Neural progenitor cell (in vitro differentiated cells): ENCODE data around the gene SLC5A11. TPM values are rescaled to one million over a fixed set of nuclear protein-coding genes. Genes with fewer than 3 reads are reported as not detected.

Experiments used
- DNase-seq: peaks from one replicate; pipeline ENCODE4 v3.0.0-alpha.2; 2016; ENCODE audit warnings: low spot score
- H2AFZ ChIP-seq: fragments of 200-600 bp; sonication (generic); replicated peaks from 2 replicates; pipeline ENCODE4 v1.6.1; 2016; ENCODE audit warnings: antibody characterized with exemption
- H3F3A ChIP-seq: fragments of 200-600 bp; sonication (generic); 2 replicates; pipeline ENCODE4 v1.6.1; 2016; ENCODE audit warnings: antibody characterized with exemption, low read depth
- H3K27ac ChIP-seq: fragments of 200-600 bp; sonication (generic); 2 replicates; pipeline ENCODE4 v1.5.1; 2016; ENCODE audit warnings: mild to moderate bottlenecking
- H3K27me3 ChIP-seq: fragments of 200-600 bp; sonication (generic); 2 replicates; pipeline ENCODE4 v1.6.1; 2016; ENCODE audit warnings: mild to moderate bottlenecking, moderate library complexity
- H3K36me3 ChIP-seq: fragments of 200-600 bp; sonication (generic); 2 replicates; pipeline ENCODE4 v1.5.1; 2016
- H3K4me1 ChIP-seq: fragments of 200-600 bp; sonication (generic); 2 replicates; pipeline ENCODE4 v1.6.1; 2016; ENCODE audit warnings: mixed run types
- H3K4me2 ChIP-seq: fragments of 200-600 bp; sonication (generic); 2 replicates; pipeline ENCODE4 v1.6.1; 2016
- H3K4me3 ChIP-seq: fragments of 200-600 bp; sonication (generic); 2 replicates; pipeline ENCODE4 v1.5.1; 2016
- H3K79me2 ChIP-seq: fragments of 200-600 bp; sonication (generic); 2 replicates; pipeline ENCODE4 v1.6.1; 2016; ENCODE audit warnings: low read depth
- H3K9ac ChIP-seq: fragments of 200-600 bp; sonication (generic); 2 replicates; pipeline ENCODE4 v1.6.1; 2016
- H3K9me3 ChIP-seq: fragments of 200-600 bp; sonication (generic); 2 replicates; pipeline ENCODE4 v1.5.1; 2016; ENCODE audit warnings: low read depth
- H4K20me1 ChIP-seq: fragments of 200-600 bp; sonication (generic); 2 replicates; pipeline ENCODE4 v1.6.1; 2016; ENCODE audit warnings: low read depth
- H3K27ac Mint-ChIP-seq: 3 replicates; pipeline ENCODE4 v1.8.0; 2021; ENCODE audit warnings: mixed read lengths
- H3K27me3 Mint-ChIP-seq: 2 replicates; pipeline ENCODE4 v1.8.0; 2022; ENCODE audit warnings: low read depth, mild to moderate bottlenecking, inconsistent platforms, moderate library complexity, mixed read lengths; ENCODE audit not compliant: insufficient read depth
- H3K36me3 Mint-ChIP-seq: 3 replicates; pipeline ENCODE4 v1.8.0; 2021; ENCODE audit warnings: mixed read lengths
- H3K4me1 Mint-ChIP-seq: 3 replicates; pipeline ENCODE4 v1.8.0; 2021; ENCODE audit warnings: mixed read lengths
- H3K4me3 Mint-ChIP-seq: 3 replicates; pipeline ENCODE4 v1.8.0; 2021; ENCODE audit warnings: mild to moderate bottlenecking, moderate library complexity, mixed read lengths
- H3K9me3 Mint-ChIP-seq: 3 replicates; pipeline ENCODE4 v1.8.0; 2020; ENCODE audit warnings: mixed read lengths
- EZH2 ChIP-seq: fragments of 200-600 bp; sonication (generic); IDR thresholded peaks from 2 replicates; pipeline ENCODE4 v1.6.1; 2017; ENCODE audit warnings: antibody characterized with exemption, mild to moderate bottlenecking, moderate library complexity
- EZH2phosphoT487 ChIP-seq: fragments of 200-600 bp; sonication (generic); IDR thresholded peaks from 2 replicates; pipeline ENCODE4 v1.6.1; 2017; ENCODE audit warnings: antibody characterized with exemption
- total RNA-seq: library from RNA; depleted of rRNA; stranded (reverse); fragments of >200 nt; gene quantifications from 2 replicates; pipeline ENCODE4 v1.2.3, GENCODE V29; 2015; ENCODE audit warnings: low replicate concordance
- TF ChIP-seq, protein P1 (sequence below): fragments of 200-600 bp; sonication (generic); IDR thresholded peaks from 2 replicates; pipeline ENCODE4 v1.5.1; 2017; ENCODE audit warnings: antibody characterized with exemption, mild to moderate bottlenecking

Gene SLC5A11, protein sequence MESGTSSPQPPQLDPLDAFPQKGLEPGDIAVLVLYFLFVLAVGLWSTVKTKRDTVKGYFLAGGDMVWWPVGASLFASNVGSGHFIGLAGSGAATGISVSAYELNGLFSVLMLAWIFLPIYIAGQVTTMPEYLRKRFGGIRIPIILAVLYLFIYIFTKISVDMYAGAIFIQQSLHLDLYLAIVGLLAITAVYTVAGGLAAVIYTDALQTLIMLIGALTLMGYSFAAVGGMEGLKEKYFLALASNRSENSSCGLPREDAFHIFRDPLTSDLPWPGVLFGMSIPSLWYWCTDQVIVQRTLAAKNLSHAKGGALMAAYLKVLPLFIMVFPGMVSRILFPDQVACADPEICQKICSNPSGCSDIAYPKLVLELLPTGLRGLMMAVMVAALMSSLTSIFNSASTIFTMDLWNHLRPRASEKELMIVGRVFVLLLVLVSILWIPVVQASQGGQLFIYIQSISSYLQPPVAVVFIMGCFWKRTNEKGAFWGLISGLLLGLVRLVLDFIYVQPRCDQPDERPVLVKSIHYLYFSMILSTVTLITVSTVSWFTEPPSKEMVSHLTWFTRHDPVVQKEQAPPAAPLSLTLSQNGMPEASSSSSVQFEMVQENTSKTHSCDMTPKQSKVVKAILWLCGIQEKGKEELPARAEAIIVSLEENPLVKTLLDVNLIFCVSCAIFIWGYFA
- total RNA-seq, result 0.09 TPM in 1 of 2 replicates, not detected in the other

DNA sequence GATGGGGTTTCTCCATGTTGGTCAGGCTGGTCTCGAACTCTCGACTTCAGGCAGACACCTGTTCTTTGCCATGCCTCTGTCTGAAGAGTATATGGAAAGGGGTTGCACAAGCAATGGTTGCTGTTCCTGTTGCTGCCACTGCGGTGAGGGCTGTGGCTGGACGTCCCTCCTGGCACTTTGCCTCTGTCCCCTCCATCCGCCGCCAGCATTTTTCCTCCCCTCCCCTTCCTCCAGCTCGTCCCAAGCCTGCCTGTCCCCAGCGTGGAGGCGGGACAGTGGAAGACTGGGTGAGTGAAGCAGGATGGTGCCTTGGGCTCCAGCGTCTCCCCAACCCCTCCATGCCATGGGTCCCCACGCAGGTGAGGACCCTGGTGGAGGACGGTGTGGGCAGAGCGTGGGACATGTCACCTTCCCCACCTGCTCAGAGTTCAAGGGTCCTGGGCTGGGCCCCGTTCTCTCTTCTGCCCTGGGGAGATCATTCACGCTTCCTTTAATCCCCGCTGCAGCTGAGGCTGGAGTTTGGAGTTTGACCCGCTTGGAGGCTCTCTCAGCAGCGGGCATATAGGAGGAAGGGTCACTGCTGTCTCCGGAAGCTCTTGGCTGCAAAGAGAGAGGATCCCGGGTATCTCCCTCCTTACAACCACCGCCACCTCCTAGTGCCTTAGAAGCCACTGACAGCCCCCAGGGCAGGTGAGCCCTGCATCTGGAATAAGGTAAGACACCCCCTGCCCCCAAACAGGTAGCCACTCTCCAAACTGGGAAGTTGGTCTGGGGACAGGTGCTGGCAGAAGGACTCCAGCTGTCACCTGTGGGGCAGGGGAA is at the start of gene SLC5A11:
Gene SLC5A11 (plus strand): TSS at position 238 of the 822 bp plus-strand sequence. CDS start 12,681 bp downstream, outside the sequence.
- Histone ChIP-seq H4K20me1 (no peaks in the 10 kb centered on the region), H3K27me3 (no peaks in the 10 kb centered on the region), H3K4me3 (no peak within 1 kb of the TSS), H3K9ac (no peak within 1 kb of the TSS), H3K4me2 (no peak within 1 kb of the TSS), H3K27ac (no peak within 1 kb of the TSS), H2AFZ (no peak within 1 kb of the TSS), H3F3A (no peaks in the 10 kb centered on the region), H3K79me2 (no peaks in the 10 kb centered on the region), H3K4me1 (no peaks in the 10 kb centered on the region), H3K36me3 (no peaks in the 10 kb centered on the region), H3K9me3 (no peaks in the 10 kb centered on the region)
- Mint-ChIP-seq H3K36me3 (no peaks in the 10 kb centered on the region), H3K9me3 (no peaks in the 10 kb centered on the region), H3K27ac (no peak within 1 kb of the TSS), H3K4me3 (no peak within 1 kb of the TSS), H3K4me1 (no peaks in the 10 kb centered on the region), H3K27me3 (peaks cover 3% of the 10 kb centered on the region)
- TF ChIP-seq EZH2 (no peak), EZH2phosphoT487 (no peak)
- TF ChIP-seq, protein P1, sequence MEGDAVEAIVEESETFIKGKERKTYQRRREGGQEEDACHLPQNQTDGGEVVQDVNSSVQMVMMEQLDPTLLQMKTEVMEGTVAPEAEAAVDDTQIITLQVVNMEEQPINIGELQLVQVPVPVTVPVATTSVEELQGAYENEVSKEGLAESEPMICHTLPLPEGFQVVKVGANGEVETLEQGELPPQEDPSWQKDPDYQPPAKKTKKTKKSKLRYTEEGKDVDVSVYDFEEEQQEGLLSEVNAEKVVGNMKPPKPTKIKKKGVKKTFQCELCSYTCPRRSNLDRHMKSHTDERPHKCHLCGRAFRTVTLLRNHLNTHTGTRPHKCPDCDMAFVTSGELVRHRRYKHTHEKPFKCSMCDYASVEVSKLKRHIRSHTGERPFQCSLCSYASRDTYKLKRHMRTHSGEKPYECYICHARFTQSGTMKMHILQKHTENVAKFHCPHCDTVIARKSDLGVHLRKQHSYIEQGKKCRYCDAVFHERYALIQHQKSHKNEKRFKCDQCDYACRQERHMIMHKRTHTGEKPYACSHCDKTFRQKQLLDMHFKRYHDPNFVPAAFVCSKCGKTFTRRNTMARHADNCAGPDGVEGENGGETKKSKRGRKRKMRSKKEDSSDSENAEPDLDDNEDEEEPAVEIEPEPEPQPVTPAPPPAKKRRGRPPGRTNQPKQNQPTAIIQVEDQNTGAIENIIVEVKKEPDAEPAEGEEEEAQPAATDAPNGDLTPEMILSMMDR, result no peak
- DNase-seq, result no peak

DNA sequence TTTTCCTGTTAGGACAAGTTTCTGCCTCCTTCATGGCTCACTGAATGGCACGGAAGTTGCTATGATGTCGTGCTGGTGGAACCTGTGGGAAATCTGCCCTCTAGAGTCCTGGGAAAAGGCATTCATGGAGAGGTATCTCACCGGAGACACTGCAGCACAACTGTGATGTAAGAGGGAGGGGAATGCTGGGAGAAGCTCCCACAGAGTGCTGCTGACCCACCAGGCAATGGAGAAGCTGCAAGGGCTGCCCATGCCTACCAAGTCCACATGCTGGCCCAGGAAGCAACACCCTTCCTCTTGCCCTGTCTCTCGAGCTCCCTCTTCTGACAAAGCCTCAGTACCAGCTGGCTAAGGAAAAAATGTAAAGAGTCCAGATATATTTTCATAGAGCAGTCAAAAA is 45.2 kb upstream of the SLC5A11 start:
- Mint-ChIP-seq H3K36me3 (peaks cover 42% of the 10 kb centered on the region), H3K27me3 (no peaks in the 10 kb centered on the region), H3K27ac (no peak overlapping the region)

DNA sequence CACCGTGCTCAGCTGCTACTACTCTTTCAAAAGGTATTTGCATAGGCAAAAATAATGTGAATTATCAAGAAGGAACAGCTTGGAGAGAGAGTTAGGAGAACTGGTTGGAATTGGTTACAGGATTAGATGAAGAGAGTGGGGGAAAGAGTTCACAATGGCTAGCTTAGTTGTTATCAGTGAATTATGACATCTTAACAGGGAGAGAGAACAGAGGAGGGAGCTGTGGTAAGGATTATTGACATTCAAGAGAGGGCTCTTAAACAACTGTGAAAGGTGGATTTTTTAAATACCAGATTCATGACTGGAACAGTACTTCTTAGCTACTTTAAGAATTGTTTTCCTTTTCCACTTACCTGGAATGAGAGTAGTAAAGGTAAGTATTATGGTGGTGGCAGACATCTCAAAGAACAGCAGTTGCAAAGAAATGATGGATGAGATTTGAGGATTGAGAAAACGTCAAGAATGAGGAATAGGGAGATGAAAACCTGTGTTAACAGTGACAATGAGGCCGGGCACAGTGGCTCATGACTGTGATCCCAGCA is 43.9 kb upstream of the SLC5A11 start:
- no peaks in the 10 kb centered on the region for H3K9me3 ChIP-seq
- no peaks in the 10 kb centered on the region for H3K9me3 Mint-ChIP-seq
- H3K27me3 ChIP-seq, result no peaks in the 10 kb centered on the region
- peaks cover 2% of the 10 kb centered on the region for H3F3A ChIP-seq
- no peaks in the 10 kb centered on the region for H3K4me1 ChIP-seq
- H3K4me3 Mint-ChIP-seq, result no peak overlapping the region
- TF ChIP-seq EZH2 (no peak), EZH2phosphoT487 (no peak)
- TF ChIP-seq, protein P1, result no peak
- no peaks in the 10 kb centered on the region for H3K79me2 ChIP-seq
- DNase-seq, result no peak
- no peaks in the 10 kb centered on the region for H3K4me1 Mint-ChIP-seq
- H3K9ac ChIP-seq, result no peak overlapping the region
- peaks cover 54% of the 10 kb centered on the region for H3K36me3 Mint-ChIP-seq
- H3K4me3 ChIP-seq, result no peak overlapping the region
- H2AFZ ChIP-seq, result no peak overlapping the region
- H4K20me1 ChIP-seq, result peaks cover 18% of the 10 kb centered on the region
- H3K27ac ChIP-seq, result no peak overlapping the region
- no peak overlapping the region for H3K27ac Mint-ChIP-seq
- H3K4me2 ChIP-seq, result no peak overlapping the region
- no peaks in the 10 kb centered on the region for H3K27me3 Mint-ChIP-seq
- peaks cover 32% of the 10 kb centered on the region for H3K36me3 ChIP-seq

More for the DNA sequence above, 45.2 kb upstream of the SLC5A11 start:
- no peaks in the 10 kb centered on the region for H3K27me3 ChIP-seq
- Mint-ChIP-seq H3K9me3 (no peaks in the 10 kb centered on the region), H3K4me1 (no peaks in the 10 kb centered on the region), H3K4me3 (no peak overlapping the region)
- DNase-seq, result no peak
- no peak overlapping the region for H3K27ac ChIP-seq
- H3K36me3 ChIP-seq, result peaks cover 28% of the 10 kb centered on the region
- no peaks in the 10 kb centered on the region for H3K4me1 ChIP-seq
- no peak overlapping the region for H3K4me2 ChIP-seq
- no peaks in the 10 kb centered on the region for H3K79me2 ChIP-seq
- no peak for TF ChIP-seq EZH2phosphoT487
- TF ChIP-seq, protein P1, result no peak
- no peak for TF ChIP-seq EZH2
- H3K9me3 ChIP-seq, result no peaks in the 10 kb centered on the region
- H2AFZ ChIP-seq, result no peak overlapping the region
- H4K20me1 ChIP-seq, result peaks cover 22% of the 10 kb centered on the region
- peaks cover 2% of the 10 kb centered on the region for H3F3A ChIP-seq
- H3K9ac ChIP-seq, result no peak overlapping the region
- H3K4me3 ChIP-seq, result no peak overlapping the region
